ENCODE results near the gene EDC3.

Gene EDC3

GRCh38 chr15:74628949-74629348, 66.9 kb downstream of the EDC3 start:
- no peak for DNase-seq (ENCODE audit: low read depth)
- TF ChIP-seq, protein P1, sequence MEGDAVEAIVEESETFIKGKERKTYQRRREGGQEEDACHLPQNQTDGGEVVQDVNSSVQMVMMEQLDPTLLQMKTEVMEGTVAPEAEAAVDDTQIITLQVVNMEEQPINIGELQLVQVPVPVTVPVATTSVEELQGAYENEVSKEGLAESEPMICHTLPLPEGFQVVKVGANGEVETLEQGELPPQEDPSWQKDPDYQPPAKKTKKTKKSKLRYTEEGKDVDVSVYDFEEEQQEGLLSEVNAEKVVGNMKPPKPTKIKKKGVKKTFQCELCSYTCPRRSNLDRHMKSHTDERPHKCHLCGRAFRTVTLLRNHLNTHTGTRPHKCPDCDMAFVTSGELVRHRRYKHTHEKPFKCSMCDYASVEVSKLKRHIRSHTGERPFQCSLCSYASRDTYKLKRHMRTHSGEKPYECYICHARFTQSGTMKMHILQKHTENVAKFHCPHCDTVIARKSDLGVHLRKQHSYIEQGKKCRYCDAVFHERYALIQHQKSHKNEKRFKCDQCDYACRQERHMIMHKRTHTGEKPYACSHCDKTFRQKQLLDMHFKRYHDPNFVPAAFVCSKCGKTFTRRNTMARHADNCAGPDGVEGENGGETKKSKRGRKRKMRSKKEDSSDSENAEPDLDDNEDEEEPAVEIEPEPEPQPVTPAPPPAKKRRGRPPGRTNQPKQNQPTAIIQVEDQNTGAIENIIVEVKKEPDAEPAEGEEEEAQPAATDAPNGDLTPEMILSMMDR (conservative IDR thresholded peaks at IDR 0.05; ENCODE audit: control insufficient read depth, insufficient read depth, low read depth, low read length) = no peak
- no peak overlapping the region for H3K4me3 ChIP-seq (ENCODE audit: control insufficient read depth, low read depth, low read length)

- DNase-seq (ENCODE audit: low read depth) = no peak
- TF ChIP-seq, protein P1 (conservative IDR thresholded peaks at IDR 0.05; ENCODE audit: control insufficient read depth, insufficient read depth, low read depth, low read length) = no peak
- H3K4me3 ChIP-seq (ENCODE audit: control insufficient read depth, low read depth, low read length) = no peak overlapping the region
These were observed 67.6 kb downstream of the EDC3 start for GRCh38 chr15:74628199-74628598.

DNA sequence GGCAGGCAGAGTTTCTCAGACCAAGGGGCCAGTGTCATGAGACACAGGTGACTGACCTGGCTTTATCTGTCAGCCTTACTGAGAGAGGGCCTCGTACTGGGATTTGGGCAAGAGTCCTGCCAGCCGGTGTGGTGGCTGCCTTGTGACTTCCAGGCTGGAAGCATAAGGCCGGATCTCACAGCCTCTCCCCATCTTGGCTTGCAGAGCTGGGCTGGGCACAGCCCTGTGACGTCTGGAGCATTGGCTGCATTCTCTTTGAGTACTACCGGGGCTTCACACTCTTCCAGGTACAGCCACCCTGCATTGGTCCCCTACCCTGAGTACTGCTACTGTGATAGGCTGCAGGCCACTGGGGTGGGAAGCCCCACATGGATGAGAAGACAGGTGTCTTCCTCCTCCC, 68.1 kb downstream of the EDC3 start:
- no peak for DNase-seq (ENCODE audit: low read depth)
- no peak overlapping the region for H3K4me3 ChIP-seq (ENCODE audit: control insufficient read depth, low read depth, low read length)
- TF ChIP-seq, protein P1 (conservative IDR thresholded peaks at IDR 0.05; ENCODE audit: control insufficient read depth, insufficient read depth, low read depth, low read length) = no peak

DNA sequence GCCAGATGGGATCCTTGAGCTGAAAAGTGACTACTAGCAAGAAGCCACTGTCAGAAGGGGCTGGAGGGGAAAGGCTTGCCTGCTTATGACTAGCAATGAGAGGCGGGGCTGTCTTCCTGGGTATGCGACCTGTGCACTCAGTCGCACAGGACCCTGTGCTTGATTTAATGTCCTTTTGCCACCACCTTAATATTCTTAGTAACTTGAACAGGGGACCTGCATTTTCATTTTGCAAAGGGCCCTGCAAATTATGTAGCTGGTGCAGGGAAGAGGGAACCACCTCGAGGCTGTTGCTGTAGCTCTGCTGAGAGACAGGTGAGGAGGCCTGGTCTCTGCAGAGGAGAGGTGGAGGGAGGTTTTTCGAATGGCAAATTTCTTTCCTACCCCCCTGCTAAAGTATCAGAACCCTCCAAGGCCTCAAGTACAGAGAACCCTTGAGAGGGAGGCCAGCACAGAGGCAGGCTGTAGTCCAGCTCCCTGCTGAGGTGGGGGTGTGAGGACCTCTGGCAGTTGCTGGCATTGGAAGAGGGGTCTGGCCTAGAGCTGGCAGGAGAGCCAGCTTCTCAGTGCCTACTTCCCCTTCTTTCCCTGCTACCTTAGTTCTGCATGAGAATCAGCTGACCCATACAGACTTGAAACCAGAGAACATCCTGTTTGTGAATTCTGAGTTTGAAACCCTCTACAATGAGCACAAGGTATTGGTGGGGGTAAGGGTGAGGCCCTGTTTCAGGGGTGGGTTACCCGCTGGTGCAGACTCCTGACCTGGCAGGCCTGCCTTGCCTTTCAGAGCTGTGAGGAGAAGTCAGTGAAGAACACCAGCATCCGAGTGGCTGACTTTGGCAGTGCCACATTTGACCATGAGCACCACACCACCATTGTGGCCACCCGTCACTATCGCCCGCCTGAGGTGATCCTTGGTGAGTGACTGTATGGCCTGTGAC, 68.8 kb downstream of the EDC3 start:
- no peak overlapping the region for H3K4me3 ChIP-seq (ENCODE audit: control insufficient read depth, low read depth, low read length)
- TF ChIP-seq, protein P1 (conservative IDR thresholded peaks at IDR 0.05; ENCODE audit: control insufficient read depth, insufficient read depth, low read depth, low read length) = no peak
- DNase-seq (ENCODE audit: low read depth) = no peak

GRCh38 chr15:74626336-74626735, 69.5 kb downstream of the EDC3 start:
- TF ChIP-seq, protein P1 (conservative IDR thresholded peaks at IDR 0.05; ENCODE audit: control insufficient read depth, insufficient read depth, low read depth, low read length) = no peak
- H3K4me3 ChIP-seq (ENCODE audit: control insufficient read depth, low read depth, low read length) = no peak overlapping the region
- no peak for DNase-seq (ENCODE audit: low read depth)

DNA sequence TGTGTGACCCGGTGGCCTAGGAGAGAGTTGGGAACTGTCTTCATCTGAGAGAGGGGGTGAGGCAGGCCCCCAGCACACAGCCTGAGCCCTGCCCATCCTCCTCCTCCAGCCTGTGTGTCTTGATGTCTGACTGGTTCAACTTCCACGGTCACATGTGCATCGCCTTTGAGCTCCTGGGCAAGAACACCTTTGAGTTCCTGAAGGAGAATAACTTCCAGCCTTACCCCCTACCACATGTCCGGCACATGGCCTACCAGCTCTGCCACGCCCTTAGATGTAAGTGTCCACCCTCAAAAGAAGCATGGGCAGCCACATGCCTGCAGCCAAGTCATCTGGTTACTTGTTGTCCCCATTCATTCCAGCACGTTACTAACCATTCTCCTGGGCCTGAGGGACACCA, 70.1 kb downstream of the EDC3 start:
- H3K4me3 ChIP-seq (ENCODE audit: control insufficient read depth, low read depth, low read length) = no peak overlapping the region
- DNase-seq (ENCODE audit: low read depth) = no peak
- TF ChIP-seq, protein P1 (conservative IDR thresholded peaks at IDR 0.05; ENCODE audit: control insufficient read depth, insufficient read depth, low read depth, low read length) = no peak

All from fibroblast of mammary gland (primary cell).